ENCODE measurements around the gene MPP2.

DNA sequence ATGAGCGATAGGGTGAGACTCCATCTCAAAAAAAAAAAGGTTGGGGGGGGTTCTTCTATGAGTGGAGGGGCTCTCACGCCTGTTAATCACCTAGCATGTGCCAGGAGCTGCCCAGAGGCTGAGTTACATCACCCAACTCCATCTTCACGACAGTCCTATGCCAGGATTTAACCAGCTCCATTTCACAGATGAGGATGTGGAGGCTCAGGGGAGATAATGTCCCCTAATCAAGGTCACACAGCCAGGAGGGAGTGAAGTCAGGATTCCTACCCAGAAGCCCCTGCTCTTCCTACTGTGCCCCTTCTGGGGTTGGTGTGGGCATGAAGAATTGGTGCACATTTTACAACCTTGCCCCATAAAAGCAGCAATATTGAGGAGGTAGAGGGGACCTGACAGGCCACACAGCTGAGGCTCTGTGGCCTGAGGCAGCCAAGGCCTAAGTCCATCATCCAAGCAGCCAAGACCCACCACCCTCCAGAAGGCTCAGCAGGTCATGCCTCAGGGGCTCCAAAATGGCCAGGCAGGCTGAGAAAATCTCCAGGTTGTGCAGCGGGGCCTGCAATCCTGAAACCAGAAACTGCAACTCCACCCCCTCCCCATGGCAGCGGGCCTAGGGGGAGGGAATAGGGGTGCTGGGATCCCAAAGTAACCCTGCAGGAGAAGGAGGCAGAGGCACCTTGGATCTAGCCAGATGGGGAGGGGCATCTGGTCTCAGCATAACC lies 28.0 kb upstream of the MPP2 start:
- TF ChIP-seq, protein P1, sequence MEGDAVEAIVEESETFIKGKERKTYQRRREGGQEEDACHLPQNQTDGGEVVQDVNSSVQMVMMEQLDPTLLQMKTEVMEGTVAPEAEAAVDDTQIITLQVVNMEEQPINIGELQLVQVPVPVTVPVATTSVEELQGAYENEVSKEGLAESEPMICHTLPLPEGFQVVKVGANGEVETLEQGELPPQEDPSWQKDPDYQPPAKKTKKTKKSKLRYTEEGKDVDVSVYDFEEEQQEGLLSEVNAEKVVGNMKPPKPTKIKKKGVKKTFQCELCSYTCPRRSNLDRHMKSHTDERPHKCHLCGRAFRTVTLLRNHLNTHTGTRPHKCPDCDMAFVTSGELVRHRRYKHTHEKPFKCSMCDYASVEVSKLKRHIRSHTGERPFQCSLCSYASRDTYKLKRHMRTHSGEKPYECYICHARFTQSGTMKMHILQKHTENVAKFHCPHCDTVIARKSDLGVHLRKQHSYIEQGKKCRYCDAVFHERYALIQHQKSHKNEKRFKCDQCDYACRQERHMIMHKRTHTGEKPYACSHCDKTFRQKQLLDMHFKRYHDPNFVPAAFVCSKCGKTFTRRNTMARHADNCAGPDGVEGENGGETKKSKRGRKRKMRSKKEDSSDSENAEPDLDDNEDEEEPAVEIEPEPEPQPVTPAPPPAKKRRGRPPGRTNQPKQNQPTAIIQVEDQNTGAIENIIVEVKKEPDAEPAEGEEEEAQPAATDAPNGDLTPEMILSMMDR (conservative IDR thresholded peaks at IDR 0.05; ENCODE audit: low read depth, low read length): no peak
- no peak for TF ChIP-seq EZH2 (IDR thresholded peaks at IDR 0.05; ENCODE audit: borderline replicate concordance, low read depth, low read length, poor library complexity, severe bottlenecking)
